PC-3 (cell line): ENCODE measurements around the gene MYH10. TPM values are rescaled to one million over a fixed set of nuclear protein-coding genes. Genes with fewer than 3 reads are reported as not detected.

Source experiments
- ATAC-seq: fragments of 200-7000 bp; cut with Tn5 transposase; 2 replicates; pipeline ENCODE4 v1.9.1; 2020; ENCODE audit warnings: mild to moderate bottlenecking, moderate library complexity
- BruUV-seq: library from RNA; stranded (reverse); fragments of 400-500 nt; replicated peaks from 2 replicates; lab custom pipeline; 2021; lab: Mats Ljungman, UMichigan
- CTCF ChIA-PET: fragments of 300-600 bp; sonication (Branson Sonifier 250); formaldehyde crosslinking; loops from one replicate; lab custom pipeline; 2022; ENCODE audit warnings: antibody characterized with exemption; lab: Charles Lee
- POLR2A ChIA-PET: fragments of 300-600 bp; sonication (Branson Sonifier 250); formaldehyde crosslinking; loops from one replicate; lab custom pipeline; 2022; ENCODE audit warnings: antibody characterized with exemption; ENCODE audit not compliant: unreplicated experiment; lab: Charles Lee
- DNase-seq: peaks from one replicate; pipeline ENCODE4 v3.0.0-alpha.2; 2015
- H2AFZ ChIP-seq: fragments of 300-600 bp; sonication (generic); 2 replicates; pipeline ENCODE4 v1.6.0; 2016; ENCODE audit warnings: antibody characterized with exemption, low read length
- H3F3A ChIP-seq: fragments of 300-600 bp; sonication (generic); one replicate; pipeline ENCODE4 v1.6.0; 2017; ENCODE audit warnings: antibody characterized with exemption, low read length, control low read depth, mild to moderate bottlenecking; ENCODE audit not compliant: unreplicated experiment
- H3K27ac ChIP-seq: fragments of 300-600 bp; sonication (generic); 2 replicates; pipeline ENCODE4 v1.5.1; 2016; ENCODE audit warnings: mild to moderate bottlenecking, low read length
- H3K27me3 ChIP-seq: fragments of 300-600 bp; sonication (generic); 2 replicates; pipeline ENCODE4 v1.6.1; 2016; ENCODE audit warnings: low read length, mixed read lengths
- H3K36me3 ChIP-seq: fragments of 300-600 bp; sonication (generic); 2 replicates; pipeline ENCODE4 v1.6.1; 2016; ENCODE audit warnings: low read depth, mixed run types, low read length, mixed read lengths
- H3K4me1 ChIP-seq: fragments of 300-600 bp; sonication (generic); 2 replicates; pipeline ENCODE4 v1.5.1; 2016; ENCODE audit warnings: low read length; ENCODE audit not compliant: insufficient read depth
- H3K4me2 ChIP-seq: fragments of 300-600 bp; sonication (generic); 2 replicates; pipeline ENCODE4 v1.6.0; 2016; ENCODE audit warnings: low read length
- H3K4me3 ChIP-seq: fragments of 300-600 bp; sonication (generic); 2 replicates; pipeline ENCODE4 v1.5.1; 2016; ENCODE audit warnings: mild to moderate bottlenecking, low read length, mixed read lengths
- H3K79me2 ChIP-seq: fragments of 300-600 bp; sonication (generic); 2 replicates; pipeline ENCODE4 v1.6.1; 2017; ENCODE audit warnings: low read length, mixed read lengths
- H3K9ac ChIP-seq: fragments of 300-600 bp; sonication (generic); 2 replicates; pipeline ENCODE4 v1.6.0; 2016; ENCODE audit warnings: mild to moderate bottlenecking, low read length
- H3K9me2 ChIP-seq: fragments of 300-600 bp; sonication (generic); replicated peaks from 2 replicates; pipeline ENCODE4 v1.6.1; 2016; ENCODE audit warnings: mixed run types, low read length, mixed read lengths
- H3K9me3 ChIP-seq: fragments of 300-600 bp; sonication (generic); 2 replicates; pipeline ENCODE4 v1.6.1; 2016; ENCODE audit warnings: low read length, mixed read lengths
- H4K20me1 ChIP-seq: fragments of 300-600 bp; sonication (generic); 2 replicates; pipeline ENCODE4 v1.6.1; 2016; ENCODE audit warnings: low read length, mixed read lengths
- EZH2 ChIP-seq: fragments of 300-600 bp; sonication (generic); IDR thresholded peaks from one replicate; pipeline ENCODE4 v1.6.1; 2017; ENCODE audit warnings: antibody characterized with exemption, mild to moderate bottlenecking, low read length; ENCODE audit not compliant: unreplicated experiment
- EZH2phosphoT487 ChIP-seq: fragments of 300-600 bp; sonication (generic); IDR thresholded peaks from 2 replicates; pipeline ENCODE4 v1.6.1; 2018; ENCODE audit warnings: mild to moderate bottlenecking, antibody characterized with exemption, low read length, borderline replicate concordance
- intact Hi-C: fragments of 100-400 bp; cut with micrococcal nuclease; formaldehyde crosslinking; loops from 2 replicates; pipeline ENCODE4 v1.9.0; 2023
- total RNA-seq: library from RNA; depleted of rRNA; stranded (reverse); fragments of >200 nt; gene quantifications from 2 replicates; pipeline ENCODE4 v1.2.3, GENCODE V29; 2014
- TF ChIP-seq, protein P1 (sequence below): fragments of 300-600 bp; sonication (generic); conservative IDR thresholded peaks from 2 replicates; pipeline ENCODE4 v1.5.1; 2017; ENCODE audit warnings: antibody characterized with exemption, low read depth, mild to moderate bottlenecking, low read length

MYH10 gene
- total RNA-seq, 1 experiment from 2014 or later = 44.6 TPM

- H3K9me3 ChIP-seq = no peaks in the 10 kb centered on the region
- CTCF ChIA-PET = no interaction called here
These were observed 17.4 kb upstream of the MYH10 start for GRCh38 chr17:8647956-8648355.

GRCh38 chr17:8647202-8647601, 16.7 kb upstream of the MYH10 start:
- Histone ChIP-seq H3K27me3 (0 out of 2 replicates have a peak, but pooled peaks cover 13% of the 10 kb centered on the region), H3K9ac (no peak overlapping the region), H4K20me1 (no peaks in the 10 kb centered on the region), H3K4me1 (no peaks in the 10 kb centered on the region), H3K4me3 (no peak overlapping the region), H3K9me3 (no peaks in the 10 kb centered on the region), H3K4me2 (no peak overlapping the region), H3F3A (no peaks in the 10 kb centered on the region), H3K79me2 (no peaks in the 10 kb centered on the region), H3K36me3 (no peaks in the 10 kb centered on the region), H2AFZ (no peak overlapping the region), H3K27ac (no peak overlapping the region), H3K9me2 (no peaks in the 10 kb centered on the region)
- DNase-seq (no peak), ATAC-seq (no peak)
- intact Hi-C loops = no loop called here
- TF ChIP-seq EZH2phosphoT487 = no peak
- TF ChIP-seq, protein P1, sequence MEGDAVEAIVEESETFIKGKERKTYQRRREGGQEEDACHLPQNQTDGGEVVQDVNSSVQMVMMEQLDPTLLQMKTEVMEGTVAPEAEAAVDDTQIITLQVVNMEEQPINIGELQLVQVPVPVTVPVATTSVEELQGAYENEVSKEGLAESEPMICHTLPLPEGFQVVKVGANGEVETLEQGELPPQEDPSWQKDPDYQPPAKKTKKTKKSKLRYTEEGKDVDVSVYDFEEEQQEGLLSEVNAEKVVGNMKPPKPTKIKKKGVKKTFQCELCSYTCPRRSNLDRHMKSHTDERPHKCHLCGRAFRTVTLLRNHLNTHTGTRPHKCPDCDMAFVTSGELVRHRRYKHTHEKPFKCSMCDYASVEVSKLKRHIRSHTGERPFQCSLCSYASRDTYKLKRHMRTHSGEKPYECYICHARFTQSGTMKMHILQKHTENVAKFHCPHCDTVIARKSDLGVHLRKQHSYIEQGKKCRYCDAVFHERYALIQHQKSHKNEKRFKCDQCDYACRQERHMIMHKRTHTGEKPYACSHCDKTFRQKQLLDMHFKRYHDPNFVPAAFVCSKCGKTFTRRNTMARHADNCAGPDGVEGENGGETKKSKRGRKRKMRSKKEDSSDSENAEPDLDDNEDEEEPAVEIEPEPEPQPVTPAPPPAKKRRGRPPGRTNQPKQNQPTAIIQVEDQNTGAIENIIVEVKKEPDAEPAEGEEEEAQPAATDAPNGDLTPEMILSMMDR = no peak
- CTCF ChIA-PET = no interaction called here
- POLR2A ChIA-PET = no interaction called here
- BruUV-seq = no TSS peak

More at GRCh38 chr17:8647956-8648355, 17.4 kb upstream of the MYH10 start:
- Histone ChIP-seq H2AFZ (no peak overlapping the region), H3K9ac (no peak overlapping the region), H3K4me1 (no peaks in the 10 kb centered on the region), H3K4me3 (no peak overlapping the region), H4K20me1 (no peaks in the 10 kb centered on the region), H3K4me2 (no peak overlapping the region), H3K27ac (no peak overlapping the region), H3K27me3 (0 out of 2 replicates have a peak, but pooled peaks cover 16% of the 10 kb centered on the region), H3K9me2 (no peaks in the 10 kb centered on the region), H3K36me3 (no peaks in the 10 kb centered on the region), H3K79me2 (no peaks in the 10 kb centered on the region), H3F3A (no peaks in the 10 kb centered on the region)
- intact Hi-C loops = no loop called here
- DNase-seq = no peak
- POLR2A ChIA-PET = no interaction called here
- TF ChIP-seq, protein P1 = no peak
- TF ChIP-seq EZH2 (no peak), EZH2phosphoT487 (no peak)
- no TSS peak for BruUV-seq
- no peak for ATAC-seq

GRCh38 chr17:8644507-8644902, 14.0 kb upstream of the MYH10 start:
- Histone ChIP-seq H3K4me1 (no peaks in the 10 kb centered on the region), H3K36me3 (no peaks in the 10 kb centered on the region), H4K20me1 (no peaks in the 10 kb centered on the region), H3K4me3 (no peak overlapping the region), H3K9me2 (no peaks in the 10 kb centered on the region), H2AFZ (no peak overlapping the region), H3K9ac (no peak overlapping the region), H3K27ac (no peak overlapping the region), H3K4me2 (no peak overlapping the region), H3F3A (no peaks in the 10 kb centered on the region), H3K27me3 (0 out of 2 replicates have a peak, but pooled peaks cover 7% of the 10 kb centered on the region), H3K79me2 (no peaks in the 10 kb centered on the region), H3K9me3 (no peaks in the 10 kb centered on the region)
- ChIA-PET CTCF (no interaction called here), POLR2A (no interaction called here)
- ATAC-seq (no peak), DNase-seq (no peak)
- TF ChIP-seq, protein P1 = no peak
- TF ChIP-seq EZH2phosphoT487 (no peak), EZH2 (no peak)
- intact Hi-C loops = no loop called here
- BruUV-seq = no TSS peak
